Measurements from ENCODE around the gene DOP1B.

Gene DOP1B

GRCh38 chr21:36202726-36203602 lies 46.3 kb downstream of the DOP1B start:
- WGBS, 2 experiments = 95 to 96% methylated on average over 10 of the region's 10 CpGs
- H3K27me3 ChIP-seq (ENCODE audit: control insufficient read depth, insufficient read depth, low read length, poor library complexity, severe bottlenecking) = no peaks in the 10 kb centered on the region
- no peaks in the 10 kb centered on the region for H3K4me1 ChIP-seq (ENCODE audit: control insufficient read depth, insufficient read depth, low read length)
- no peaks in the 10 kb centered on the region for H3K9me3 ChIP-seq (ENCODE audit: control insufficient read depth, low read length)
- no peak overlapping the region for H3K27ac ChIP-seq (ENCODE audit: insufficient read depth, low read depth, low read length, poor library complexity, severe bottlenecking)
- no peak overlapping the region for H3K4me3 ChIP-seq (ENCODE audit: insufficient read depth, low read depth, low read length)
- no peaks in the 10 kb centered on the region for H3K36me3 ChIP-seq (ENCODE audit: control insufficient read depth, insufficient read depth, low read length)

- H3K9me3 ChIP-seq (ENCODE audit: control insufficient read depth, low read length) = no peaks in the 10 kb centered on the region
- no peak overlapping the region for H3K27ac ChIP-seq (ENCODE audit: insufficient read depth, low read depth, low read length, poor library complexity, severe bottlenecking)
- H3K27me3 ChIP-seq (ENCODE audit: control insufficient read depth, insufficient read depth, low read length, poor library complexity, severe bottlenecking) = no peaks in the 10 kb centered on the region
- no peak overlapping the region for H3K4me3 ChIP-seq (ENCODE audit: insufficient read depth, low read depth, low read length)
- no peaks in the 10 kb centered on the region for H3K36me3 ChIP-seq (ENCODE audit: control insufficient read depth, insufficient read depth, low read length)
- 40 to 44% methylated on average over 1 of the region's 1 CpG for WGBS, 2 experiments
- no peaks in the 10 kb centered on the region for H3K4me1 ChIP-seq (ENCODE audit: control insufficient read depth, insufficient read depth, low read length)
Measured at GRCh38 chr21:36203603-36203889, 46.9 kb downstream of the DOP1B start.

GRCh38 chr21:36204980-36205379 lies 48.4 kb downstream of the DOP1B start:
- no peak overlapping the region for H3K27ac ChIP-seq (ENCODE audit: insufficient read depth, low read depth, low read length, poor library complexity, severe bottlenecking)
- no peak overlapping the region for H3K4me3 ChIP-seq (ENCODE audit: insufficient read depth, low read depth, low read length)
- no peaks in the 10 kb centered on the region for H3K4me1 ChIP-seq (ENCODE audit: control insufficient read depth, insufficient read depth, low read length)
- no peaks in the 10 kb centered on the region for H3K36me3 ChIP-seq (ENCODE audit: control insufficient read depth, insufficient read depth, low read length)
- H3K27me3 ChIP-seq (ENCODE audit: control insufficient read depth, insufficient read depth, low read length, poor library complexity, severe bottlenecking) = no peaks in the 10 kb centered on the region
- no peaks in the 10 kb centered on the region for H3K9me3 ChIP-seq (ENCODE audit: control insufficient read depth, low read length)
- 93 to 97% methylated on average over 6 of the region's 6 CpGs for WGBS, 2 experiments

GRCh38 chr21:36205962-36206361 lies 49.3 kb downstream of the DOP1B start:
- H3K9me3 ChIP-seq (ENCODE audit: control insufficient read depth, low read length) = no peaks in the 10 kb centered on the region
- H3K4me1 ChIP-seq (ENCODE audit: control insufficient read depth, insufficient read depth, low read length) = no peaks in the 10 kb centered on the region
- no peaks in the 10 kb centered on the region for H3K36me3 ChIP-seq (ENCODE audit: control insufficient read depth, insufficient read depth, low read length)
- H3K27me3 ChIP-seq (ENCODE audit: control insufficient read depth, insufficient read depth, low read length, poor library complexity, severe bottlenecking) = no peaks in the 10 kb centered on the region
- H3K27ac ChIP-seq (ENCODE audit: insufficient read depth, low read depth, low read length, poor library complexity, severe bottlenecking) = no peak overlapping the region
- no peak overlapping the region for H3K4me3 ChIP-seq (ENCODE audit: insufficient read depth, low read depth, low read length)
- WGBS, 2 experiments = 92 to 95% methylated on average over 4 to 5 of the region's 5 CpGs
